HG02885 (cell line): ENCODE data around the gene SPOCK3.
A peak's percentile ranks its signal among the peaks of the same experiment; 100 is the strongest.

ENCODE experiments used
- ATAC-seq: cut with Tn5 transposase; IDR thresholded peaks from one replicate; pipeline ENCODE4 v1.9.1; 2021; ENCODE audit warnings: mild to moderate bottlenecking; ENCODE audit not compliant: unreplicated experiment, poor library complexity

The SPOCK3 gene

DNA sequence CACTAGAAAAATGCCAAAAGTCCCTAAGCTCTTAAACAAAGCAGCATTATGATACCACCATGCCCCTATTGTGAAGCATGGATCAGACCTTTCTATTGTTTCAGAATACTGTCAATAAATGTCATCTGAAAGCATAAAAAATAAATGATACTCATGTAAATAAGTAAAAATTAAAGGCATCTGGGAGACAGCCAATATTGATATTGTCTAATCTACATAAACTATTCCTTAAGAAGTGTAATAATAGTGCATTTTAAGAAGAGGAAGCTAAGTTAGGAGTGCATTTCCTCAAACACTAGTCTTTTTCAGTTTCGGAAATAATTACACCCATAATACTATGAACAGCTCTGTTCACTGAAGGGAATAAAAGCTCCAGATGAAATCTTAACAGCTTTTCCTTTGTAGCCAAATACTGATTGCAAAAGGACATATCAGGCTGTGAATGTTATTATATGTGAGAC lies 181.6 kb downstream of the SPOCK3 start:
- ATAC-seq: no peak

GRCh38 chr4:167049257-167049656 lies 185.0 kb downstream of the SPOCK3 start:
- ATAC-seq: no peak

DNA sequence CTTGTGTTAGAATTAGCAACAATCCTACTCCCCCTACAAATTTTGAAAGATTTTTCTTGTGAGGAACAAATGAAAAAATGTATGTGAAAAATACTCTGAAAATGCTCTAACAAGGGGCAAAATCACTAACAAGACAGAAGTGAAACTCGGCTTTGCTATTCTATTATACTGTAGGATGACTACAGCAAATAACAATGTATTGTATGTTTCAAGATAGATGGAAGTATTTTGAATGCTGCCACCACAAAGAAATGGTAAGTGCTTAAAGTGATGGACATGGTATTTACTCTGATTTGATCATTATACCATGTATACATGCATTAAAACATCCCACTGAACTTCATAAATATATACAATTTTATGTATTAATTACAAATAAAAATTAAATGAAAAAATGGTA lies 192.8 kb downstream of the SPOCK3 start:
- ATAC-seq: no peak

DNA sequence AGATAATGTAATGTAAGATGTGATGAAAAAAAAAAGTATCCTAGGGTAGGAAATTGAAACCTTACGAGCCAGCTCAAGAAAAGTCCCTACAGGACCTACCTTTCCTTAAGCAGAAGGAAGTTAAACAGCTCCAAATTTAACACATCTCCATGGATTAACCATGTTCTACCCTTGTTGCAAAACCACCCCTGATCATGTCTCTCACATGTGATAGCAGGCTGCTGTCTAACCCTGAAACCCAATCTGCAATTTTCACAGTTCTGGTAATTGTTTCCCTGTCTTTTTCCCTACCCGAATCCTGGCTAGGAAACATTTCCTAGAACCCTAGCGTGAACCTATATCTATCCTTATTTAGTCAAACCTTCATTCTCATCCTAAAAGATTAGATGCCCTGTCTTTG lies 198.9 kb downstream of the SPOCK3 start:
- ATAC-seq: no peak

DNA sequence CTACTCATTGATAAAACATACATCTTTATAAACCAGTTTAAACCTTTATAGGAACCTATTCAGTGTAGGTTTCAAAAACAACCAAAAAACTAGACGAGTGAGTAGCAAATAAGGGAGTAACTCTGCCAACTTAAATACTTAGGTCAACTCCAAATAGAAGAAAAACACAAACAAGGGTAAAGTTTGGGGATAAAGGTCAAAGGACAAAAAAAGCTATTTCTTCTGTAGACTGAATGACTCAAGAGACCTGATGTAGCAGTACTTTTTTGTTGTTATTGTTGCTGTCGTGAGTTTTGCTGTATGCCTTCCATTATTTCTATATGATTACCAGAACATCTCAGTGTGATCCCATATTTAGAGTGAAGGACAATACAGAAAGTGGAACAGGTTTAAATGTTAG lies 199.3 kb downstream of the SPOCK3 start:
- no peak for ATAC-seq

DNA sequence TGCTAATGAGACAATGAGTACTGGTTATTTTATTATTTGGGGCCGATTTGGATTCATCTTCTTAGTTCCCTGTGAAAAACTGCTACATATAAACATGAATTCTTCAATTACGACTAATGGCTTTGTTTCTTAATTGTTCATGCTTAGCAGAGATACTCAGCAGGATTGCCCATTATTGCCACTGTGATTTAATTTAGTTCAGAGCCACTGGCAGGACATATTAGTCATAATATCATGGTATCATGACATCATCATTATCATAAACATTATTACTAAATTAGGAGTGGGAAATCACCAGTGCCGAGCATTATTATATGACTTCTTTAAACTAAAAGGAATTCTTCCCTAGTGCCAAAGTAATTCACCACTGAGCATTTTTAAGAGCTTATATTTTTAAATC lies 201.4 kb downstream of the SPOCK3 start:
- no peak for ATAC-seq

- no peak for ATAC-seq
Measured at GRCh38 chr4:167031534-167032156, 202.6 kb downstream of the SPOCK3 start.

- no peak for ATAC-seq
Measured at GRCh38 chr4:167028976-167029375, 205.3 kb downstream of the SPOCK3 start.

DNA sequence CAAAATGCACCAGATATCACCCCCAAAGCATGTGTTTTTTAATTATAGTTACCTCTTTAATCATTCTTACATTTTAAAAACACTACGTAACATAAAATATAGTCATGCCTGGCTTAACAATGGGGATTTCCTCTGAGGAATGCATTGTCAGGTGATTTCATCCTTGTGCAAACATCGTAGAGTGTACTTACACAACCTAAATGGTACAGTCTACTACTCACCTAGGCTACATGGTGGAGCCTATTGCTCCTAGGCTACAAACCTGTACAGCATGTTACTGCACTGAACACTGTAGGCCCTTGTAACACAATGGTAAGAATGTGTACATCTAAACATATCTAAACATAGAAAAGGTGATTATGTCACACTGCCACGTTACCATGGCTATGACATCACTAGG lies 208.6 kb downstream of the SPOCK3 start:
- no peak for ATAC-seq

GRCh38 chr4:167023364-167023925 lies 210.8 kb downstream of the SPOCK3 start:
- no peak for ATAC-seq

GRCh38 chr4:167021545-167022155 lies 212.6 kb downstream of the SPOCK3 start:
- ATAC-seq: peak; percentile 77

DNA sequence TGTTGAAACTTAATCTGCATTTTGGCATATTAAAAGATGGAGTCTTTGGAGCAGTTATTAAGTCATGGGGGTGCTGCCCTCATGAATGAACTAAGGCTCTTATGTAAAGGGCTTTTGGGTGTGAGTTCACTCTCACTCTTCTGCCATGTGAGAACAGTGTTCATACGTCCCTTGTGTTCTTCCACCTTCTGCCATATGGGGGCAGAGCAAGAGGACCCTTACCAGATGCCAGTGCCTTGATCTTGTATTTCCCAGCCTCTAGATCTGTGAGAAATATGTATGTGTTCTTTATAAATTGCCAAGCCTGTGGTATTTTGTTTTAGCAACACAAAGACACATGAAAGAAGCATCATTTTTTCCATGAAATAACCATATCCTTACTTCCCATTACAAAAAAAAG lies 213.9 kb downstream of the SPOCK3 start:
- peak; percentile 47 for ATAC-seq

- ATAC-seq: no peak
Measured at GRCh38 chr4:167014944-167015343, 219.3 kb downstream of the SPOCK3 start.

GRCh38 chr4:167003326-167003725 lies 231.0 kb downstream of the SPOCK3 start:
- ATAC-seq: no peak

GRCh38 chr4:167000141-167000852 lies 234.0 kb downstream of the SPOCK3 start:
- no peak for ATAC-seq

- ATAC-seq: no peak
Measured at GRCh38 chr4:166996216-166996615, 238.1 kb downstream of the SPOCK3 start.

DNA sequence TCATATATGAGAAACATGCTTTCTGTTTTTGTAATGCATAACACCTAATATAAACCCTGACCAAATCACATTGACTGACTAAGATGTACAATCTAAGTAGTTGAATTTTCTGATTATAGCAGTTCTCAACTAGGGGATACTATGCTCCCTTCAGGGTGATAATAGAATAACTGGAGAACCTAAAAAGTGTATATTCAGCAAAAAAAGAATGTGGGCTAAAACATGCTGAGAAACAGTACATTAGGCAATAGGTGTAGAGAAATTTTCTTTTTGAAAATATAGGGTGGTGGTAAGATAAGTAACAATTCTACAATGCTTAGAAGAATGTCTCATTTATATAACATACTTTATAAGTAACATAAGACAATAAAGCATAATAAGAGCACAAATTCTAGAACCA lies 239.6 kb downstream of the SPOCK3 start:
- ATAC-seq: no peak

DNA sequence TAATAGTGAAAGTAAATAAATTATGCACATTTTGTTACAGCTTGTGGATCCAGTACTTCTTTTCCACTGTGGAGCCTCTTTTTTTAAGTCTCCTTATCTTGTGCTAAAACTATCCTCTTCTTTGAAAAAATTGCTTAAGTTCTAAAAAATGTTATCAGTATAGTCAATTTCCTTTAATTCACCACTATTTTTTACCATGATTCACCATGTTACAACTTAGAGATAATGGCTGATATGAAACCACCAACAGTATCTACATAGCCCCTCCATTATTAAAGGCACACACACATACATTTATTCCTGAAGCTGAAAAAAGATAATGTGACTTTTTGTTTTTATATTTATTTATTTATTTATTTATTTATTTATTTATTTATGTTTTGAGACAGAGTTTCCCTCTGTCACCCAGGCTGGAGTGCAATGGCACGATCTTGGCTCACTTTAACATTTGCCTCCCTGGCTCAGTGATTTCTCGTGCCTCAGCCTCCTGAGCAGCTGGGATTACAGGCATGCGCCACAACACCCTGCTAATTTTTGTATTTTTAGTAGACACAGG lies 243.2 kb downstream of the SPOCK3 start:
- no peak for ATAC-seq

DNA sequence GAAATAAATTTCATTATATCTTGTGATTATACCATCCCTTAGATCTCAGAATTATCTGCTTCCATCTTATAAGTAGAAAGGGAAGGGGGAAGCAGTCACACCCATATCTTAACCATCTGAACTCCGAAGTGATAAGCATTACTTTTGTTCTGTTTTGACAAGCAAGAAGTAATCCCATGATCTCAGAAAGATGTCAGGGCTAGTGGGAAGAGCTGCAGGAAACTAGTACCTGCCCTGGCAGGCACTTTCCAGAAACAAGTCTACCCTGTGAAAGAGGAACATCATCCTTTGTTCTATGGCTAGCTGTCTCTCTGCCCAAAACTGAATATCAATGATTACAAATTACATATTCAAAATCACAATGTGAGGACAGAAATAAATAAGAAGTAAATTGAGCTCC lies 244.4 kb downstream of the SPOCK3 start:
- no peak for ATAC-seq

- no peak for ATAC-seq
Measured at GRCh38 chr4:166987026-166987425, 247.3 kb downstream of the SPOCK3 start.

- no peak for ATAC-seq
Measured at GRCh38 chr4:166981847-166982246, 252.4 kb downstream of the SPOCK3 start.
